Fibroblast of skin of left quadriceps (primary cell): ENCODE data around the gene MICOS13.

Experiments used
- DNase-seq, 2 experiments: peaks; one replicate each; pipeline ENCODE4 v3.0.0-alpha.2; 2013; ENCODE audit warnings: low read depth in 2 of 2

The MICOS13 gene

DNA sequence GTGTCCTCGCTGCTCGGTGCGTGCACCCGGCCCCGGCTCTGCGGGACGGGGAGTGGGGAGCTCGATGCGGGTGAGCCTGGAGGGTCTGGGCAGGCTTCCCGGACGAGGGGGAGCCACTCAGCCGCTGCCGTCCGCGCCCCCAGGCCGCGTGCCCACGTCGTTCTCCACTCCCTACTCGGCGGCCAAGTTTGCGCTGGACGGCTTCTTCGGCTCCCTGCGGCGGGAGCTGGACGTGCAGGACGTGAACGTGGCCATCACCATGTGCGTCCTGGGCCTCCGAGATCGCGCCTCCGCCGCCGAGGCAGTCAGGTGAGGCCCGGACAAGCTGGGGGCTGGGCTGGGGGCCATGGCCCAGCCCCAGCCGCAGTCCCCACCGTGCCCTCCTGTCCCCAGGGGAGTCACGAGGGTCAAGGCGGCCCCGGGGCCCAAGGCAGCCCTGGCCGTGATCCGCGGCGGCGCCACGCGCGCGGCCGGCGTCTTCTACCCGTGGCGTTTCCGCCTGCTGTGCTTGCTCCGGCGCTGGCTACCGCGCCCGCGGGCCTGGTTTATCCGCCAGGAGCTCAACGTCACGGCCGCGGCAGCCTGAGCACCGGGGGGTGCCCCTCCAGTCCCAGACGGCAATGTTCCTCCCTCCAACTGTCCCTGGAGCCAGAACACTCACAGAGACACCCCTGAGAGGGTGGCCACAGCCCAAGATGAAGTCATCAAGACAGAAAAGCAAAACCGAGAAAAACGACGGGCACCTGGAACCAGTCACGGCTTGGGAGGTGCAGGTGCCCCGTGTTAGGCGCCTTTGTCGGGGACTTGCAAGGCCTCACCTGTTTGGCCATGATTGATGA lies 7.3 kb upstream of the MICOS13 start:
- DNase-seq: no peak

DNA sequence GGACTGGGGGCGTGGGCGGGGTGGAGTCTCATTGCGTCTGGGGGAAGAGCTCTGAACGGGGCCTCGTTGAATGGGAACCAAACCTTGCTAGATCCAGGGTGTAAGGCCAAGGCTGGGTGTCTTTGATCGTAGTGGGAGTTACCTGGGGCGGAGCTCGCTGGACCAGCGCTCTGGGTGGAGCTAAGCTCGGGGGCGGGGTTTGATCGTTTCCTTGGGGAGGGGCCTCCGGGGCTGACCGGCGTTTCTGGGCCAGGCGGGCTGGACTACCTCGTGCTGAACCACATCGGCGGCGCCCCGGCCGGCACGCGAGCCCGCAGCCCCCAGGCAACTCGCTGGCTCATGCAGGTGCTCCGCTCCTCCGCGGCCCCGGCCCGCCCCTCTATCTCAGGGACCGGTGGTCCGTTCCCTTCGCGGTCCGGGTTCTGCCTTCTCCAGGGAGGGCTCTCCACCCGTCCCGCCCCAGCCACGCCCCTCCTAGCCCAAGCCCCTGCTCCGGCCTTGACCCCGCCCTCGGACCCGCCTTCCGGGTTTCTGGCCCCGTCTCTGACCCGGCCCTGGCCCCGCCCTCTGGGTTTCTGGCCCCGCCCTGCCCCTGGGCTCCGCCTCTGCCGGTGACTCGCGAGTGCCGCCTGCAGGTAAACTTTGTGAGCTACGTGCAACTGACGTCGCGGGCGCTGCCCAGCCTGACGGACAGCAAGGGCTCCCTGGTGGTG lies 6.5 kb upstream of the MICOS13 start:
- peak; percentile 71 to 76 for DNase-seq

DNA sequence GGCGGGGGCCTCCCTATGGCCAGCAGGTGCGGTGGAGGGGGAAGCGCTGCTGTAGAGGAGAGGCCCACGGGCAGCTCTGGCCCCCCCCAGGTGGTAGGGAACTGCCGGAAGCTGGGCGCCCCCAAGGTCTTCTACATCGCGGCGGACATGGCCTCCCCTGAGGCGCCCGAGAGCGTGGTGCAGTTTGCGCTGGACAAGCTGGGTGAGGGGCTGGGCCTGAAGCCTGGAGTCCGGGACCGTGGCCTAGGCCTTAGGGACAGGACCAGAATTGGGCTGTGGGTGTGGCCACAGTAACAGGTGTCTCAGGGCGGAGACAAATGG lies 6.0 kb upstream of the MICOS13 start:
- no peak for DNase-seq

DNA sequence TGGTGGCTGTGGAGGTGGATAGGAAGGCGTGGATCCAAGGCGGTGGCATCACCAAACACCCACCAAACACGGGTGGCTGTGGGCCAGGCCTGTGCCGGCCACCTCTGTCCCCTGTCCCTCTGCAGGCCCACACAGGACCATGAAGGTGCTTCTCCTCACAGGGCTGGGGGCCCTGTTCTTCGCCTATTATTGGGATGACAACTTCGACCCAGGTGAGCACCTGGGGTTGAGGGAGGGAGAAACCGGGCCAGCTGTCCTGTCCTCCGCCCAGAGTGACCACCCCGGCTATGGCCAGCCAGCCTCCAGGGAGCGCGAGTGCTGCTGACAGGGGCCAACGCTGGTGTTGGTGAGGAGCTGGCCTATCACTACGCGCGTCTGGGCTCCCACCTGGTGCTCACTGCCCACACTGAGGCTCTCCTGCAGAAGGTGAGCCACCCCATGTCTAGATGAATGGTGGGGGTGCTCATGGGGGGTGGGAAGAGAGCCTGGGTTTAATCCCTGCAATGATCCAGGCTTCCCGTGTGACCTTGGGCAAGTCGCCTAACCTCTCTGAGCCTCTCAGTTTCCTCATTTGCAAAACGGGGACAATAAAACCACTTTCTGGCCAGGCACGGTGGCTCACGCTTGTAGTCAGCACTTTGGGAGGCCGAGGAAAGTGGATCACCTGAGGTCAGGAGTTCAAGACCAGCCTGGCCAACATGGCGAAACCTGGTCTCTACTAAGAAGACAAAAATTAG lies 4.5 kb upstream of the MICOS13 start:
- no peak for DNase-seq

DNA sequence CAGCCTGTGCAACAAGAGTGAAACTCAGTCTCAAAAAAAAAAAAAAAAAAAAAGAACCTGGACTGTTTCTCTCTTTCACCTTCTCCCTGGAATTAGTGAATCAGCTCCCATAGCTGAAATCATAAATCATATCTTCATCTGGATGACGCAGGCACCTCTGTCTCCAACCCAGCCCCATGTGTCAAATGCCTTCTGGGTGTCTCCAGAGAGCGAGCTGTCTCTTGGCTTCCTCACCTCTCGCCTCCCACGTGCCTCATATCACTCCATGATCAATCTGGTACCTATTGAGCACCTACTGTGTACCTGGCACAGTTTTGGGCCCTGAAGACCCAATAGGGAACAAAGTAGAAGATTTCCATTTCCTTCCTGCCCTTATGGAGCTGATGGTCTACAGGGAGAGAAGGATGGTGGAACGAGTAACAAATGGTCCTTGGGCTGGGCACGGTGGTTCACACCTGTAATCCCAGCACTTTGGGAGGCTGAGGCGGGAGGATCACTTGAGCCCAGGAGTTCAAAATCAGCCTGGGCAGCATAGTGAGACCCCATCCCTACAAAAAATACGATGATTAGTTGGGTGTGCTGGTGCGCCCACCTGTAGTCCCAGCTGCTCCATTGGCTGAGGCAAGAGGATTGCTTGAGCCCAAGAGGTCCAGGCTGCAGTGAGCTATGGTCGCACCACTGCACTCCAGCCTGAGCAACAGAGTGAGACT lies 3.0 kb upstream of the MICOS13 start:
- DNase-seq: no peak

DNA sequence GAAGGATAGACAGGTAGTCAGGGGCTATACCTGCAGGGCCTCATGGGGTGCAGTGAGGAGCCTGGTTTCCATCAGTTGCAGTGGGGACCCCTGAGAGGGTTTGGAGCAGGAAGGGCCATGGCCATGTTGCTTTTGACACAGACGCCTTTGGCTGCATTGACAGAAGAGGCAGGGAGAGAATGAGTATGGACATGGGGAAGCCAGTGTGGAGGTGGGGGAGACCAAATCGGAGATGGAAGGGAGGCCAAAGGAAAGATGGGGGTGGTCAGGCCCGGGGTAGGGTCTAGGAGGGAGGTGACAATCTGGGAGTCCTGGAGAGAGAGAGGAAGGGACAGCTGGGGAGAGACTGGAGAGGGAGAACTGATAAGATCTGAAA lies 1.8 kb upstream of the MICOS13 start:
- DNase-seq: no peak

DNA sequence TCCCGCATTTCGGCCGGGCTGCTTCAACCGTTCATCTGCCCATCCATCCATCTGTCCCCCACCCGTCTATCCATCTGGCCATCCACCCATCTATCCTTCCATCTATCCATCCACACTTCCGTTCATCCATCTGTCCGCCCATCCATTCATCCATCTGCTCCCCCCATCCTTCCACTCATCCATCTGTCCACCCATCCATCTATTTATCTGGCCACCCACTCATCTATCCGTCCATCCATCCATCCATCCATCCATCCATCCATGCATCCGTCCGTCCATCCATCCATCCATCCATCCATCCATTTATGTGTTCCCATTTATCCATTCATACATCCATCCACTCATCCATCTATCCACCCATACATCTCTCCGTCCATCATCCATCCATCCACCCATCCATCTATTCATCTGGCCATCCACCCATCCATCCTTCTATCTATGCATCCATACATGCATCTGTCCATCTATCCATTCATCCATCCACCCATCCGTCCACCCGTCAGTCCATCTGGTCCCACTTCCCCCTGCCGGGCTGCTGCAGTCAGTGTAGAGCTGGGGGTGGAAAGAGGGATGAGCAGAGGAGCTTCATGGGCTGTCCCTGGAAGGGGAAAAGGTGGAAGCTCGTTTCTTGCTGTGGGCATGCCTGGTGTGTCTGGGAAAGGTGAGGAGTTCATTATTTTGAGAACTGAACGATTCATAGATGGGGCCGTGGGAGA lies 1.2 kb upstream of the MICOS13 start:
- no peak for DNase-seq

DNA sequence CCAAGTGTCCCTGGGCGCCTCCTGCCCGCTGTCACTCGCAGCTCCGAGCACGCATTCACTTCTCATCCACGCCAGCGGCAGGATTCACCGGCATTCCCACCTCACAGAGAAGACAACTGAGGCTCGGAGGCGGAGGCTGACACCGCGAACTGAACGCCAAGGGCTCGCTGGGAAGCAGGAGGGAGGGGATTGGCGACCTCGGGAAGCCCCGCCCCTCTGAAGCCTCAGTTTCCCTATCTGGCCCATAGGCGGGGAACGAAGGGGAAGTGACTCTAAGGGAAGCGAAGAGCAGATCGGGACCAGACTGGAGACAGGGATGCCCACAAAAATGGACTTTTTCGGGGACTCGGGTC lies 256 bp downstream of the MICOS13 start:
- no peak for DNase-seq

DNA sequence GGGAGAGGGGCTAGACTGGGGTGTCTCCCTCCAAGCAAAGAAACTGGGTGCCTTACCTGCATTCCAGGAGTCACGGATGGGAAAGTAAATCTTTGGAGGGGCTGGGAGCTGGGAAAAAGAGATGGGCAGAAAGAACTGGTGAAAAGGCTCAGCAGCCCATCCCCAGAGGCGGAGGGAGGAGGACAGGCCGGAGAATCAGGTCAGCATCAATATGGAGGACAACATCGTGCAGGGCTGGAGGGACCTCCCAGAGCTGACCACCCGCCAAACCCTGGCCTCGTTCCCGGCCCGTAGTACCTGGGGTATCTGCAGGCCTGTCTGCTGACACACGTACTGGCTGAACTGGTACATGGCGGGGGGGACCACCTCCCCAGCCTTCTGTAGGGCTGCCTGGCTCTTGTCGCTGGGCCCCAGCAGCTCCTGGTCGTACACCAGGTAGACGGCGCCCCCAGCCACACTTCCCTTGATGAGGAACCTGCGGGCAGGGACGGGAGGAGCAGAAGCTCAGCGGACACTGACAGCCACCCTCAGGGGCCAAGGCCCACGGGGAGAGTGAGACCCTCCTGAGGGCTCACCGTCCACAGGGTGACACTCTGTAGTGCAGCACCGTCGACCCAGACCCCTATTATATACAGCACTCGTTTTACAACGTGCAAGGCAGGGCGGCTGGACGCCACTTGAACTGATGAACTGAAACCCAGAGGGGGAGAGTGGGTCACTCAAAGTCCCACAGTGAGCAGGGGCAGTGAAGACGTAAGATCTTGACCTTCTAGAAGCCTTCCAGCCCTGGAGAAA lies 830 bp downstream of the MICOS13 start:
- DNase-seq: no peak

DNA sequence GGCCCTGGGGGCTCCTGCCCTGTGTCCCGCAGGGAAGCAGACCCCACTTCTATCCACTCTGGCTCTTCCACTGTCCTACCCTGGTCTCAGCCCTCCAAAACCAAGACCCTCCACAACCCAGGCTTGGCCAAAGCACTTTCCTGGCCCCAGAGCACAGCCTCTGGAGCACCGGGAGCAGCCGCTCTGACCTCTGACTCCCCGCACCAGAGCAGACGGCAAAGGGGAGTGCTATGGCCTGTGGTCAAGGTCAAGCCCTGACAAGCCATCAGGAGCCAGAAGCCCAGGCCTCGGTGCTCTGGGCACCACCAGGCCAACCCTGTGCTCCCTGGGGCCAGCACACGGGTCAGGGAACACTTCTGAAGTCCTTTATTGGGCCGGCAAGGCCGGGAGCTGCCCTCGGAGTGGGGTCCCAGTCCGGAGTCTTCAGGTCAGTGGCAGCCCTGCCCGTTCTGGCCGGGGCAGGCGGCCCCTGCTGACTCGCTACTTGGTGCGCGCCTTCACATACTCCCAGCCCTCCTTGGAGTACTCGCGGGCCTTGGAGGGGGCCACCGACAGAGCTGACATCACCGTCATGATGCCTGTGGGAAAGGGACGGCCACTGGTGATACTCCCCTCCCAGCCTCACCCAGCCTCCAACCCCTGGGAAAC lies 2.1 kb downstream of the MICOS13 start:
- DNase-seq: no peak

DNA sequence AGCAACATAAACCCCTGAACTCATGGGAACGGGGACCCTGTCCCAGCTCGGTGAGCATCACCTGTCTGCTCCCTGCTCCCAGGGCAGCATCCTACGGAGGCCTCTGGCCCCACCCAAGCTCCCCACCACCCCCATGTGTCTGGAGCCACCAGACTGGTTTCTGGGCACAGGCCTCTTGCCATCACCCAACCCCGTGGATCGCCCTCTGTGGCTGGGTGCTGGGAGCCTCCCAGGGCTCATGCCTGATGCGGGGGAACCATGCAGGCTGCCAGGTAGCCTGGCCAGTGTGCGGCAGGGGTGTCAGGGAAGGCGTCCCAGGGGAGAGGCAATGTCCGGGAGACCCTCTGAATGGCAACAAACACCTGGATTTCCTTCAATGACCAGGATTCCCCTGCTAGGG lies 2.7 kb downstream of the MICOS13 start:
- DNase-seq: no peak

DNA sequence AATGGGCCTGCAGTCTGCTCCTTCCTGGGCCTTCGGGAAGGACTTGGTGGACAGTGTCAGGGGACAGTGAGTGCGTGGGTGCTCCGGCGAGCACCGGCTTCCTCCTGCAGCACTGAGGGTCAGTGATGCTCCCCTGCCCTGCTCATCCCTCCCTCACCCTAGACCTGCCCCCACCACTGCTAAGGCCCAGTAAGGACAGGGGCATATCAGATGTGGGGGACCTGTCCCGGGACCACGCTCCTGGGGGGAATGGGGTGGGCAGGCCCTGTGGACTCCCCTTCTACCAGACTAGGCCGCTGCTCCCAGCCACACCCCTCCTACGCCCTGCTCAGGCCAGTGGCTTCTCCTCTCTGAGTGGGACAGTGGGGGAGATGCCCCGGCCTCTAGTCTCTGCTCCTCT lies 3.2 kb downstream of the MICOS13 start:
- no peak for DNase-seq

DNA sequence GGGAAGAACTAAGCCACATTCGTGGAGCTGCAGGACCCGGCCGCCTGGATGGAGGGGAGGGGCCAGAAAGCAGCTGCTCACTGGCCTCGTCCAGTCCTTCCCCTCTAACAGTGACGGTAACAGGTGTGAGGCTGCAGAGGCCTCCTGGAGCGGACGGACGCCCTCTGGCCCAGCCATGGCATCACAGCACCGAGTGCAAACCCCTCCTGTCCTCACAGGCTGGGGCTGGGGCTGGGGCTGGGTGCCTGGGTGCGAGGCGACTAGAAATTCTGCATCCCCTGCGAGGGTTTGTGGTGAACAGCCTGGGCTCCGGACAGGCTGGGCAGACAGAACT lies 3.6 kb downstream of the MICOS13 start:
- DNase-seq: no peak

DNA sequence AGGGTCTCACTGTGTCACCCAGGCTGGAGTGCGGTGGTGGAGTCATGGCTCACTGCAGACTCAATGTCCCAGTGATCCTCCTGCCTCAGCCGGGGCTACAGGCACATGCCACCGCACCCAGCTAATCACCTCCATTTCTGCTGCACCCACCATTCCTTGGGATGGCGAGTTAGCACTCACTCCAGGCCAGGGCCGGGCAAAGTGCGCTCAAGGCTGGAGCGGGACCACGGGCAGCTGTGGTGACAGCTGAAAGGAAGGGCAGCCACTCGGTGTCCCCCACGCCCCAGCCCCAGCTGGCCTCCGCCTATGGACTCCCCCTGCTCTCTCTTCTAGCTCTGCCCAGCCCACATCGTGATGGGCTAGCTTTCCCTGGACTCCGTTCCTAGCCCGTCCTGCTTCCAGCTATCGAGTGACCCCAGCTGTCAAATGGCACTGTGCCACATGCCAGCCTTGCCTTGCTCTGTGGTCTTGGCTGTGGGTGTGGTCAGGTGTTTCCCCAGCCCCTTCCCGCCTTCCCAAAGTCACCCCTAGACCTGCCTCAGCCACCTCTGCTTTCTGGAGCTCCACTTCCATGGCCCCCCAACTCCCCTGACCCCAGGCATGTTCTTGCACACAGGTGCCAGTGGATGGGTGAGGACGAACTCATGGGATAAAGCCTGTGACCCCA lies 4.1 kb downstream of the MICOS13 start:
- no peak for DNase-seq

DNA sequence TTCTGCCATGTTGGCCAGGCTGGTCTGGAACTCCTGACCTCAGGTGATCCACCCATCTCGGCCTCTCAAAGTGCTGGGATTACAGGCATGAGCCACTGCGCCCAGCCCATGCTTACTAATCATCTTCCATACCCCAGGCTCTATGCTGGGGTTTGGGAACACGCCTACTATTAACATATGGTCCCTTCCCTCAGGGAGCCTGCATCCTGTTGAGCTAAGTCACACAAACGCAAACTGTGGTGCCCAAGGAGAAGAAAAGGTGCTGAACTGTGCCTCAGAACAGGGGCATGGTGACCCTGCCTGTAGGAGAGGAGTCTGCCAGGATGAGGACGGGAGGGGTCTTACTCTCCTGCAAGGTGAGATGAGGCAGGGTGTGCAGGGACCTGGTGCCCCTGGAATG lies 5.6 kb downstream of the MICOS13 start:
- DNase-seq: no peak

DNA sequence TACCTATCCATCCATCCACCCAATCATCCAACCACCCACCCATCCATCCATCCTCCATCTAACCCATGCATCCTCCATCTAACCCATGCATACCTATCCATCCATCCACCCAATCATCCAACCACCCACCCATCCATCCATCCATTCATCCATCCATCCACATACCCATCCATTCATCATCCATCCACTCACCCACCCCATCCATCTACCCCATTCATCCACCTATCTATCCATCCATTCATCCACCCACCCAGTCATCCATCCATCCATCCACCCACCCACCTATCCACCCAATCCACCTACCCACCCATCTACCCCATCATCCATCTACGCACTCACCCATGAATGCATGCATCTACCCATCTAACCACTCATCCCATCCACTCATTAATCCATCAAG lies 6.6 kb downstream of the MICOS13 start:
- no peak for DNase-seq

DNA sequence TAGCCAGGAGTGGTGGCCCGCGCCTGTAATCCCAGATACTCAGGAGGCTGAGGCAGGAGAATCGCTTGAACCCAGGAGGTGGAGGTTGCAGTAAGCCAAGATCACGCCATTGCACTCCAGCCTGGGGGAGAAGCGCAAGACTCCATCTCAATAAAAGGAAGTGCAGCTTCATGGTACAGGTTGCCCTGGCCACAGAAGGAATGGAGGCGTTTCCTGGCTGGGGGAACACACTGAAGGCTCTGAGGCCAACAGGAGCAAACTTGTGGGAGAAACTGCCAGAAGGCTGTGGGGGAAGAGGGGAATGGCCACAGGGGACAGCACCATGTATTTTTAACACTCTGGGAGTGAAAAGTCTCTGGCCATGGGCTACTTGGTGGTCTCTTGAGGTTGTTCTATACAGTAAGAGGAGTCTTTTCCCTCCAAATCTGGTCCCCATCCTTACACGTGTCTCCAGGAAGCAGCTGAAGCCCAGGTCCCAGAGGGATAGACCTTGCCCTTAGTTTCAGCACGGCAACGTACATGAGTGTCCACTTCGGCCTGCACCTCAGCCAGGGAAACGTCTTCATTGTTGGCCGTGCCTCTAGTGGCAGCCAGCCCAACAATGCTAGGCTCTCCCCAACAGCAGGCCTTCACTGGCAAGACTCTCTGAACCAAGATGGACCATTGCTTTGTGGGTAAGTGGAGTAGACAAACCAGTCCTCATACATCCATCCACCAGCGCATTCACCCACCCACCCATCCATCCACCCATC lies 7.4 kb downstream of the MICOS13 start:
- DNase-seq: no peak

DNA sequence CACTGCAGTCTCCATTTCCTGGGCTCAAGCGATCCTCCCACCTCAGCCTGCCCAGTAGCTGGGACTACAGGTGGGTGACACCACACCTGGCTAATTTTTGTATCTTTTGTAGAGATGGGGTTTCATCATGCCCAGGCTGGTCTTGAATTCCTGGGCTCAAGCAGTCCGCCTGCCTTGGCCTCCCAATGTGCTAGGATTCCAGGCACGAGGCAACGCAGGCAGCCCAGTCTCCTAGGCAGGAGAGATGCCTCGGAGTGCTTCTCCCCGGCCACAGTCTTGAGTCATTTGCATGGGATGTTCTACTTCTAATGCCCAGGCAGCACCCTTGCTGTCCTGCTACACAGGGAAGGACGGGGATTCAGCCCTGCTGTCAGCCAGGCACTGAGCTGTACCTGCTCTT lies 8.7 kb downstream of the MICOS13 start:
- DNase-seq: no peak

DNA sequence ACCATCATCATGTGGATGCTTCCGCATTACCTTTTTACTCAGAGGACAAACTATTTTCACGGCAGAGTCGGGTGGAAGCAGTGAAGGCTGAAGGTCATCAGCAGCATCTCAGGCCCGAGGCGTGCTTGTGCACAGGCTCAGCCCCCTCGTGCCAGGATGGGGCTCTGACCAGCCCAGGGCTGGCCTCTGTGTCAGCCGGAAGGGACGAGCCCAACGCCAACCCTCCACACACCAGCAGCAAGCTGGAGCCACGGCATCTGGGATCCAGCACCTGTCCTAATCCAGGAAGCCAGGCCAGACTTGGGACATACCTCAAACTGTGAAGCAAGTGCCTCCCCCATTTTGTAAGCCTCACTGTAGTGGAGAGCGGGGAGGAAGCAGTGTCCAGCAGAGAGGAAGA lies 11.1 kb downstream of the MICOS13 start:
- DNase-seq: no peak
